Neural progenitor cell (in vitro differentiated cells): Measurements from ENCODE around the gene CHMP1A.

Experiments used
- CTCF ChIP-seq: fragments of 200-600 bp; sonication (generic); IDR thresholded peaks from 2 replicates; pipeline ENCODE4 v1.5.1; 2017; ENCODE audit warnings: antibody characterized with exemption, mild to moderate bottlenecking
- EZH2 ChIP-seq: fragments of 200-600 bp; sonication (generic); IDR thresholded peaks from 2 replicates; pipeline ENCODE4 v1.6.1; 2017; ENCODE audit warnings: antibody characterized with exemption, mild to moderate bottlenecking, moderate library complexity
- EZH2phosphoT487 ChIP-seq: fragments of 200-600 bp; sonication (generic); IDR thresholded peaks from 2 replicates; pipeline ENCODE4 v1.6.1; 2017; ENCODE audit warnings: antibody characterized with exemption

DNA sequence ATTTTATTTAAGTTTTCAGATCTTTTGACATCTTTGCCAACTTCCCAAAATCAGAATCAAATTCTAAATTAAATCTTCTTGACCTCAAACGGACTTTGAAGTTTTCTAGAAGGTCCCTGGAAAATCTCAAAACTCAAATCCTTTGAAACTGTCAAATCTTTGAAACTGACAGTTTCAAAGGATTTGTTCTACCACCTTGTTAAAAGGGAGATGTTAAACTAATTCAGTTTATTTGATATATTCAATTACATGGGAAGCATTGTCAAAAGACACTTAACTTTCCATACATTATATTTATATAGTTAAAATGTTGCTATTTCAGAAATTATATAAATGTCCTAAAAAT lies 47.4 kb downstream of the CHMP1A start:
- TF ChIP-seq CTCF (no peak), EZH2phosphoT487 (no peak), EZH2 (no peak)
